Thyroid gland (tissue), 4 donors: ENCODE measurements around the gene PPP1R36. TPM values are rescaled to one million over a fixed set of nuclear protein-coding genes. Genes with fewer than 3 reads are reported as not detected.

ENCODE experiments used
- DNase-seq, 2 donors: peaks; one replicate each; pipeline ENCODE4 v3.0.0-alpha.2; 2019
- H3K27ac ChIP-seq, 3 donors: fragments of 200-600 bp; sonication (generic); 1 replicate in 2 of 3; 2 replicates in 1 of 3; pipeline ENCODE4 v1.5.1; 2016 to 2019; ENCODE audit warnings: mild to moderate bottlenecking in 1 of 3, moderate library complexity in 1 of 3
- H3K27me3 ChIP-seq: fragments of 200-600 bp; sonication (generic); one replicate; pipeline ENCODE4 v1.5.1; 2019
- H3K36me3 ChIP-seq, 2 donors: fragments of 200-600 bp; sonication (generic); one replicate each; pipeline ENCODE4 v1.5.1; 2016 to 2019
- H3K4me1 ChIP-seq, 2 donors: fragments of 200-600 bp; sonication (generic); one replicate each; pipeline ENCODE4 v1.5.1; 2017 to 2019
- H3K4me3 ChIP-seq, 3 donors: fragments of 200-600 bp; sonication (generic); replicated peaks in 1 of 3; 1 replicate in 2 of 3; 2 replicates in 1 of 3; pipeline ENCODE4 v1.5.1; 2016; ENCODE audit warnings: mild to moderate bottlenecking in 1 of 3
- H3K9me3 ChIP-seq: fragments of 200-600 bp; sonication (generic); one replicate; pipeline ENCODE4 v1.5.1; 2017
- CTCF ChIP-seq, 6 experiments: fragments of 200-600 bp in 3 of 6; fragments of 450-650 bp in 3 of 6; sonication (generic) in 3 of 6; IDR thresholded peaks; one replicate each; pipeline ENCODE4 v1.5.1; 2016 to 2019; ENCODE audit warnings: antibody characterized with exemption in 6 of 6, mild to moderate bottlenecking in 2 of 6, inconsistent platforms in 1 of 6, moderate library complexity in 1 of 6
- POLR2A ChIP-seq, 2 donors: fragments of 450-650 bp; IDR thresholded peaks; one replicate each; pipeline ENCODE4 v1.6.1; 2017; ENCODE audit warnings: antibody characterized with exemption in 2 of 2, mild to moderate bottlenecking in 2 of 2, moderate library complexity in 1 of 2
- WGBS, 2 donors: methylation state at CpG; one replicate each; pipeline ENCODE4 v1.1.5; 2017; 5-methylcytosine and 5-hydroxymethylcytosine counted together
- intact Hi-C: fragments of 100-400 bp; cut with DNase I; formaldehyde crosslinking; loops from one replicate; pipeline ENCODE4 v1.15.1; 2023
- total RNA-seq, 4 donors: library from RNA; depleted of rRNA; stranded (reverse); fragments of >200 nt; gene quantifications; one replicate each; pipeline ENCODE4 v1.2.3, GENCODE V29; 2016

Gene PPP1R36
- total RNA-seq, result under 1 TPM in 3 of 4 donors, not detected in 1; 0.54 to 0.67 (median 0.63) TPM

GRCh38 chr14:64549791-64550620, at the start of gene PPP1R36:
Gene PPP1R36 (plus strand): TSS chr14:64549961. CDS start chr14:64549998, 37 bp downstream.
- DNase-seq, result peak; percentile 28 to 41
- H3K4me1 ChIP-seq, result peaks cover 5 to 11% of the 10 kb centered on the region in 2 donors
- intact Hi-C loops, result no loop called here
- H3K27me3 ChIP-seq, result no peaks in the 10 kb centered on the region
- peak within 1 kb of the TSS in 1 of 3 donors; percentile 34 for H3K4me3 ChIP-seq
- no peak for TF ChIP-seq POLR2A (IDR thresholded peaks at IDR 0.05)
- peak in 1 of 6 experiments; percentile 6 for TF ChIP-seq CTCF (IDR thresholded peaks at IDR 0.05)
- no peaks in the 10 kb centered on the region for H3K9me3 ChIP-seq
- H3K27ac ChIP-seq, result peak within 1 kb of the TSS in 1 of 3 donors; percentile 31
- H3K36me3 ChIP-seq, result no peaks in the 10 kb centered on the region
- 20 to 37% methylated on average over 12 to 38 of the region's 54 CpGs for WGBS, 2 donors

GRCh38 chr14:64500088-64500487, 49.7 kb upstream of the PPP1R36 start:
- peak overlapping the region; percentile 99 to 100 (median 99) for H3K27ac ChIP-seq
- H3K4me3 ChIP-seq, result no peak overlapping the region
- intact Hi-C loops, result no loop called here
- no peak for DNase-seq
- WGBS, 2 donors, result 41 to 44% methylated on average over 1 of the region's 1 CpG
- TF ChIP-seq POLR2A (IDR thresholded peaks at IDR 0.05) (no peak), CTCF (IDR thresholded peaks at IDR 0.05) (no peak)
- peaks cover 46 to 61% of the 10 kb centered on the region in 2 donors for H3K4me1 ChIP-seq
- H3K27me3 ChIP-seq, result no peaks in the 10 kb centered on the region
- no peaks in the 10 kb centered on the region for H3K36me3 ChIP-seq
- no peaks in the 10 kb centered on the region for H3K9me3 ChIP-seq

GRCh38 chr14:64501411-64502171, 48.2 kb upstream of the PPP1R36 start:
- peak; percentile 75 to 77 for DNase-seq
- H3K36me3 ChIP-seq, result no peaks in the 10 kb centered on the region
- peak overlapping the region; percentile 99 to 100 (median 99) for H3K27ac ChIP-seq
- no peak overlapping the region for H3K4me3 ChIP-seq
- no peaks in the 10 kb centered on the region for H3K9me3 ChIP-seq
- intact Hi-C loops, result no loop called here
- H3K4me1 ChIP-seq, result peaks cover 51 to 60% of the 10 kb centered on the region in 2 donors
- H3K27me3 ChIP-seq, result no peaks in the 10 kb centered on the region
- TF ChIP-seq POLR2A (IDR thresholded peaks at IDR 0.05) (peak in 1 of 2 donors; percentile 71), CTCF (IDR thresholded peaks at IDR 0.05) (peak in 2 of 6 experiments; percentile 22 to 30)
- WGBS, 2 donors, result 44 to 48% methylated on average over 8 of the region's 8 CpGs

GRCh38 chr14:64502456-64502855, 47.3 kb upstream of the PPP1R36 start:
- no peak for TF ChIP-seq CTCF (IDR thresholded peaks at IDR 0.05)
- TF ChIP-seq POLR2A (IDR thresholded peaks at IDR 0.05), result no peak
- intact Hi-C loops, result no loop called here
- Histone ChIP-seq H3K27ac (peak overlapping the region; percentile 99 to 100 (median 99)), H3K4me3 (peak overlapping the region in 1 of 3 donors; percentile 66), H3K36me3 (no peaks in the 10 kb centered on the region), H3K9me3 (no peaks in the 10 kb centered on the region), H3K27me3 (no peaks in the 10 kb centered on the region), H3K4me1 (peaks cover 51 to 61% of the 10 kb centered on the region in 2 donors)
- no peak for DNase-seq
- 49 to 51% methylated on average over 6 of the region's 6 CpGs for WGBS, 2 donors
